HG02678 (cell line): ENCODE data around the gene ANXA6.

Experiments used
- ATAC-seq: cut with Tn5 transposase; IDR thresholded peaks from one replicate; pipeline ENCODE4 v1.9.1; 2021; ENCODE audit warnings: mild to moderate bottlenecking, moderate library complexity; ENCODE audit not compliant: unreplicated experiment

Gene ANXA6

GRCh38 chr5:151068433-151069197 is 89.0 kb downstream of the ANXA6 start:
- ATAC-seq = peak; percentile 75

- no peak for ATAC-seq
Measured at GRCh38 chr5:151067632-151068432, 89.7 kb downstream of the ANXA6 start.

GRCh38 chr5:151066920-151067319 is 90.7 kb downstream of the ANXA6 start:
- no peak for ATAC-seq

GRCh38 chr5:151065609-151066008 is 92.0 kb downstream of the ANXA6 start:
- no peak for ATAC-seq

- no peak for ATAC-seq
Measured at GRCh38 chr5:151064916-151065499, 92.6 kb downstream of the ANXA6 start.

- ATAC-seq = no peak
Measured at GRCh38 chr5:151063142-151063989, 94.2 kb downstream of the ANXA6 start.

GRCh38 chr5:151062405-151063141 is 95.0 kb downstream of the ANXA6 start:
- ATAC-seq = no peak

GRCh38 chr5:151060742-151061141 is 96.8 kb downstream of the ANXA6 start:
- no peak for ATAC-seq

- ATAC-seq = no peak
Measured at GRCh38 chr5:151058891-151059489, 98.6 kb downstream of the ANXA6 start.

GRCh38 chr5:151058301-151058700 is 99.3 kb downstream of the ANXA6 start:
- no peak for ATAC-seq

GRCh38 chr5:151056379-151057325 is 100.9 kb downstream of the ANXA6 start:
- no peak for ATAC-seq

GRCh38 chr5:151055336-151055735 is 102.2 kb downstream of the ANXA6 start:
- ATAC-seq = no peak

- no peak for ATAC-seq
Measured at GRCh38 chr5:151054709-151055108, 102.9 kb downstream of the ANXA6 start.

- ATAC-seq = no peak
Measured at GRCh38 chr5:151053796-151054462, 103.7 kb downstream of the ANXA6 start.

- no peak for ATAC-seq
Measured at GRCh38 chr5:151052836-151053235, 104.7 kb downstream of the ANXA6 start.

GRCh38 chr5:151051931-151052608 is 105.5 kb downstream of the ANXA6 start:
- ATAC-seq = no peak

GRCh38 chr5:151051066-151051930 is 106.3 kb downstream of the ANXA6 start:
- peak; percentile 71 for ATAC-seq
